CD14-positive monocyte (primary cell): ENCODE data around the gene GCG. TPM values are rescaled to one million over a fixed set of nuclear protein-coding genes. Genes with fewer than 3 reads are reported as not detected.

Source experiments
- DNase-seq, 3 donors: peaks; one replicate each; pipeline ENCODE4 v3.0.0-alpha.2; 2011 to 2022
- H2AFZ ChIP-seq: 2 replicates; pipeline ENCODE4 v1.6.0; 2012; ENCODE audit warnings: mild to moderate bottlenecking, low read depth, low read length, inconsistent platforms; ENCODE audit not compliant: insufficient read depth, poor library complexity, severe bottlenecking
- H3K27ac ChIP-seq, 2 donors: 1 replicate in 1 of 2; 2 replicates in 1 of 2; pipeline ENCODE4 v1.5.1; 2012 to 2013; ENCODE audit warnings: low read length in 2 of 2, control low read depth in 1 of 2, inconsistent platforms in 1 of 2, low read depth in 1 of 2, mild to moderate bottlenecking in 1 of 2
- H3K27me3 ChIP-seq, 2 donors: one replicate each; pipeline versions ENCODE4 v1.6.0 to v1.6.1; 2011 to 2013; ENCODE audit warnings: low read length in 2 of 2; ENCODE audit not compliant: control insufficient read depth in 2 of 2, insufficient read depth in 2 of 2
- H3K36me3 ChIP-seq, 2 donors: replicated peaks in 1 of 2; 1 replicate in 1 of 2; 2 replicates in 1 of 2; pipeline versions ENCODE4 v1.5.1 to v1.6.1; 2012 to 2013; ENCODE audit warnings: low read length in 2 of 2, control low read depth in 1 of 2, inconsistent platforms in 1 of 2, mild to moderate bottlenecking in 1 of 2; ENCODE audit not compliant: insufficient read depth in 2 of 2, control insufficient read depth in 1 of 2
- H3K4me1 ChIP-seq, 2 donors: 1 replicate in 1 of 2; 2 replicates in 1 of 2; pipeline versions ENCODE4 v1.5.1 to v1.6.1; 2012 to 2013; ENCODE audit warnings: low read length in 2 of 2, control low read depth in 1 of 2, inconsistent platforms in 1 of 2, mild to moderate bottlenecking in 1 of 2, moderate library complexity in 1 of 2; ENCODE audit not compliant: insufficient read depth in 2 of 2, control insufficient read depth in 1 of 2
- H3K4me2 ChIP-seq: replicated peaks from 2 replicates; pipeline ENCODE3; 2012; ENCODE audit warnings: low read length, moderate library complexity, mild to moderate bottlenecking; ENCODE audit not compliant: poor library complexity, severe bottlenecking; ENCODE audit errors: extremely low read depth
- H3K4me3 ChIP-seq, 3 experiments: fragments of 200-600 bp in 1 of 3; sonication (generic) in 1 of 3; replicated peaks in 1 of 3; 1 replicate in 2 of 3; 2 replicates in 1 of 3; pipeline ENCODE4 v1.5.1; 2011 to 2013; ENCODE audit warnings: low read length in 3 of 3, mild to moderate bottlenecking in 3 of 3, control low read depth in 2 of 3, low read depth in 2 of 3, inconsistent platforms in 1 of 3, moderate library complexity in 1 of 3
- H3K79me2 ChIP-seq: 2 replicates; pipeline ENCODE4 v1.6.0; 2012; ENCODE audit warnings: mild to moderate bottlenecking, control low read depth, inconsistent platforms, low read length, moderate library complexity; ENCODE audit not compliant: insufficient read depth
- H3K9ac ChIP-seq: 2 replicates; pipeline ENCODE4 v1.6.0; 2017; ENCODE audit warnings: low read length, mild to moderate bottlenecking; ENCODE audit not compliant: insufficient read depth, poor library complexity, severe bottlenecking
- H3K9me3 ChIP-seq, 2 donors: replicated peaks in 1 of 2; 1 replicate in 1 of 2; 2 replicates in 1 of 2; pipeline versions ENCODE4 v1.5.1 to v1.6.1; 2012 to 2013; ENCODE audit warnings: low read length in 2 of 2, control low read depth in 1 of 2; ENCODE audit not compliant: control insufficient read depth in 1 of 2, insufficient read depth in 1 of 2
- H4K20me1 ChIP-seq: 2 replicates; pipeline ENCODE4 v1.6.0; 2012; ENCODE audit warnings: mild to moderate bottlenecking, low read length, control low read depth, moderate library complexity; ENCODE audit not compliant: insufficient read depth
- H3K27ac Mint-ChIP-seq, 7 donors: one replicate each; pipeline ENCODE4 v1.8.0; 2020; ENCODE audit warnings: mild to moderate bottlenecking in 7 of 7, mixed read lengths in 7 of 7, moderate library complexity in 6 of 7, inconsistent platforms in 2 of 7
- H3K27me3 Mint-ChIP-seq, 3 donors: one replicate each; pipeline ENCODE4 v1.8.0; 2021 to 2022; ENCODE audit warnings: low read depth in 3 of 3, mild to moderate bottlenecking in 3 of 3, mixed read lengths in 3 of 3, moderate library complexity in 3 of 3, inconsistent platforms in 1 of 3
- H3K36me3 Mint-ChIP-seq, 2 donors: one replicate each; pipeline ENCODE4 v1.8.0; 2020; ENCODE audit warnings: mixed read lengths in 2 of 2, inconsistent platforms in 1 of 2, mild to moderate bottlenecking in 1 of 2
- H3K4me1 Mint-ChIP-seq: one replicate; pipeline ENCODE4 v1.8.0; 2020; ENCODE audit warnings: mild to moderate bottlenecking, mixed read lengths
- H3K4me3 Mint-ChIP-seq, 2 donors: one replicate each; pipeline ENCODE4 v1.8.0; 2020; ENCODE audit warnings: mild to moderate bottlenecking in 2 of 2, mixed read lengths in 2 of 2, moderate library complexity in 1 of 2
- H3K9me3 Mint-ChIP-seq, 7 donors: one replicate each; pipeline ENCODE4 v1.8.0; 2020 to 2022; ENCODE audit warnings: mixed read lengths in 7 of 7, mild to moderate bottlenecking in 6 of 7, moderate library complexity in 6 of 7, inconsistent platforms in 2 of 7
- WGBS: methylation state at CpG from one replicate; pipeline ENCODE4 v1.1.5; 2013; ENCODE audit warnings: missing lambda C conversion rate; ENCODE audit not compliant: insufficient coverage; 5-methylcytosine and 5-hydroxymethylcytosine counted together
- intact Hi-C, 2 donors: fragments of 100-400 bp; cut with micrococcal nuclease; formaldehyde crosslinking; loops; one replicate each; pipeline versions ENCODE4 v1.15.0 to v1.15.1; 2023
- polyA plus RNA-seq, 3 donors: library from polyadenylated mRNA; depleted of rRNA in 1 of 3; unstranded in 2 of 3; stranded (reverse) in 1 of 3; fragments of 300-500 nt in 2 of 3; fragments of >200 nt in 1 of 3; fragmentation: Illumina TruSeq in 2 of 3; gene quantifications; 1 replicate in 2 of 3; 2 replicates in 1 of 3; pipeline ENCODE4 v1.2.3, GENCODE V29; 2012 to 2021
- TF ChIP-seq, protein P1 (sequence below): fragments of 200-600 bp; IDR thresholded peaks from one replicate; pipeline ENCODE4 v1.8.0; 2022; ENCODE audit warnings: antibody characterized with exemption, mild to moderate bottlenecking

The GCG gene
- polyA plus RNA-seq, 3 donors = not detected

DNA sequence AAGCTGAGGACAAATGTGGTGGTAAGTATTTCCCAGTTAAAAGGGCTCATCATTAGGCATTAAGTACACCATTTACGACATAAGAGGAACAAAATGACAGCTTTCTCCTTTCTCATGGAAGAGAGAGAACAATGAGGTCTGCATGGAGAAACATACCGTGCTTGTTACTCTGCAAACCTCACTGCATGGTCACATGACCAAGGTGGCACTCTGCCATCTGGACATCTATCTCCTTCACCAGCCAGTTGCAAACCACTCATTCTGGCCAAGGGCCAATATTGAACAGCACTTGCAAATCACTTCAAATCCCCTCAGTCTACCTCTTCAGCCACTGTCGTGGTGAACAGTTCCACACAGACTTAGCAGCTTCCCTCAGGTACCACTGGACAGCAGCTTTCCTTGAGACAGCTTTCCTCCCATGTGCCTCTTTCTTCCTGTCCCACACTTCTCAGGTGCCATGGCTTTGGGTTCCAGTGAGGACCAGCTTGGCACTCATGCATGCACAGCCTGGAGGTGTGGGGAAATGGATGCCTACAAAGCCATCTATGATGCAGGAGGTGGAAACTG, 48.5 kb downstream of the GCG start:
- TF ChIP-seq, protein P1, sequence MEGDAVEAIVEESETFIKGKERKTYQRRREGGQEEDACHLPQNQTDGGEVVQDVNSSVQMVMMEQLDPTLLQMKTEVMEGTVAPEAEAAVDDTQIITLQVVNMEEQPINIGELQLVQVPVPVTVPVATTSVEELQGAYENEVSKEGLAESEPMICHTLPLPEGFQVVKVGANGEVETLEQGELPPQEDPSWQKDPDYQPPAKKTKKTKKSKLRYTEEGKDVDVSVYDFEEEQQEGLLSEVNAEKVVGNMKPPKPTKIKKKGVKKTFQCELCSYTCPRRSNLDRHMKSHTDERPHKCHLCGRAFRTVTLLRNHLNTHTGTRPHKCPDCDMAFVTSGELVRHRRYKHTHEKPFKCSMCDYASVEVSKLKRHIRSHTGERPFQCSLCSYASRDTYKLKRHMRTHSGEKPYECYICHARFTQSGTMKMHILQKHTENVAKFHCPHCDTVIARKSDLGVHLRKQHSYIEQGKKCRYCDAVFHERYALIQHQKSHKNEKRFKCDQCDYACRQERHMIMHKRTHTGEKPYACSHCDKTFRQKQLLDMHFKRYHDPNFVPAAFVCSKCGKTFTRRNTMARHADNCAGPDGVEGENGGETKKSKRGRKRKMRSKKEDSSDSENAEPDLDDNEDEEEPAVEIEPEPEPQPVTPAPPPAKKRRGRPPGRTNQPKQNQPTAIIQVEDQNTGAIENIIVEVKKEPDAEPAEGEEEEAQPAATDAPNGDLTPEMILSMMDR = no peak
- DNase-seq = no peak
- peak overlapping the region in 1 of 7 donors; percentile 2 for H3K27ac Mint-ChIP-seq
- WGBS = 48% methylated on average over 2 of the region's 3 CpGs
- Histone ChIP-seq H3K79me2 (no peaks in the 10 kb centered on the region), H3K9ac (no peak overlapping the region), H3K27ac (no peak overlapping the region), H3K4me1 (no peaks in the 10 kb centered on the region), H3K36me3 (no peaks in the 10 kb centered on the region), H3K4me2 (no peak overlapping the region), H3K9me3 (no peaks in the 10 kb centered on the region), H2AFZ (no peak overlapping the region), H3K27me3 (no peaks in the 10 kb centered on the region), H4K20me1 (no peaks in the 10 kb centered on the region), H3K4me3 (no peak overlapping the region)
- intact Hi-C loops = no loop called here
- H3K27me3 Mint-ChIP-seq = peaks cover 0 to 5% (median 4%) of the 10 kb centered on the region in 3 donors
- peaks cover 2% of the 10 kb centered on the region for H3K4me1 Mint-ChIP-seq
- H3K4me3 Mint-ChIP-seq = no peak overlapping the region
- H3K36me3 Mint-ChIP-seq = no peaks in the 10 kb centered on the region
- H3K9me3 Mint-ChIP-seq = no peaks in the 10 kb centered on the region

DNA sequence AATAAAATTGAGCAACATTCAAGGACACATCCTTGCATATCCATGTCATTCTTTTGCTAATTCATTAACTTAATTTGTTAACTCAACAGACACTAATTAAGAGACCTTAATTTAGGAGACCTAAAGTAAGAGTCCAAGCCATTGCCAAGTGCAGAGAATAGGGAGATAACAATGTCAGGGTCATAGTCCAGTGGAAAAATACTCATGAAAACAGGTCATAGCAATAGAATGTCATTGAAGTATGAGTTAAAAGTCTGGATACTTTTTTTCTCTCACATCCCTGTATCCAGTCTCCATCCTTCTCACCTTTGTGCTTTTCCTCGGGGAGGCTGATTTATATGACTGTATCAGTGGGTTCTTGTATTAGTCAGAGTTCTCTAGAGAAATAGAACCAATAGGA, 51.5 kb downstream of the GCG start:
- Histone ChIP-seq H3K27ac (no peak overlapping the region), H2AFZ (no peak overlapping the region), H3K4me1 (no peaks in the 10 kb centered on the region), H3K4me2 (no peak overlapping the region), H3K36me3 (no peaks in the 10 kb centered on the region), H3K4me3 (no peak overlapping the region), H3K79me2 (no peaks in the 10 kb centered on the region), H3K9me3 (no peaks in the 10 kb centered on the region), H3K27me3 (no peaks in the 10 kb centered on the region), H3K9ac (no peak overlapping the region), H4K20me1 (no peaks in the 10 kb centered on the region)
- no peak overlapping the region for H3K4me3 Mint-ChIP-seq
- peaks cover 2% of the 10 kb centered on the region for H3K4me1 Mint-ChIP-seq
- H3K27ac Mint-ChIP-seq = no peak overlapping the region
- DNase-seq = no peak
- TF ChIP-seq, protein P1 = no peak
- intact Hi-C loops = no loop called here
- H3K27me3 Mint-ChIP-seq = peaks cover 0 to 4% (median 4%) of the 10 kb centered on the region in 3 donors
- WGBS = no CpG with 5 or more reads among the region's 1 CpG
- no peaks in the 10 kb centered on the region for H3K9me3 Mint-ChIP-seq
- no peaks in the 10 kb centered on the region for H3K36me3 Mint-ChIP-seq
